ENCODE data around the gene FXYD4.
A peak's percentile ranks its signal among the peaks of the same experiment; 100 is the strongest.
"Not testable (repeated sequence)": the region's sequence is repeated elsewhere in the genome, so short reads cannot be mapped to it uniquely, and the experiment has no call there.

The FXYD4 gene, protein sequence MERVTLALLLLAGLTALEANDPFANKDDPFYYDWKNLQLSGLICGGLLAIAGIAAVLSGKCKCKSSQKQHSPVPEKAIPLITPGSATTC

DNA sequence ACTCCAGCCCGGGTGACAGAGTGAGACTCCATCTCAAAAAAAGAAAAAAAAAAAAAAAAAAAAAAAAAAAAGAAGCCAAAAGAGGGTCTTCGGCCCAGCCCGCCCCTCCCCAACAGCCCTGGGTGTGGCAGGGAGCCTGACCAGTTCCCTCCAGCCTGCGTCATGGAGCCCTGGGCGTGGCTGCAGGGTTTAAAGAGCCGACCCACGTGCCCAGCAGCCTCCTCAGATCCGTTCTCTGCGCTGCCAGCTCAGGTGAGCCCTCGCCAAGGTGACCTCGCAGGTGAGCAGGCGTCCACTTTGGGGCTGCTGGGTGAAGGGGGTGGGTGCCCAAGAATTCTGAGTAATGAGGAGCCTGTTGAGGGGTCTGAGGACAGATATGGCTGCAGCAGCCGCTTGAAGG, at the start of gene FXYD4:
Gene FXYD4, plus strand, starts transcription at position 219 of the 400 bp plus-strand sequence. CDS start 2,111 bp downstream, outside the sequence.
- no peak for DNase-seq (ENCODE audit: low spot score)

DNA sequence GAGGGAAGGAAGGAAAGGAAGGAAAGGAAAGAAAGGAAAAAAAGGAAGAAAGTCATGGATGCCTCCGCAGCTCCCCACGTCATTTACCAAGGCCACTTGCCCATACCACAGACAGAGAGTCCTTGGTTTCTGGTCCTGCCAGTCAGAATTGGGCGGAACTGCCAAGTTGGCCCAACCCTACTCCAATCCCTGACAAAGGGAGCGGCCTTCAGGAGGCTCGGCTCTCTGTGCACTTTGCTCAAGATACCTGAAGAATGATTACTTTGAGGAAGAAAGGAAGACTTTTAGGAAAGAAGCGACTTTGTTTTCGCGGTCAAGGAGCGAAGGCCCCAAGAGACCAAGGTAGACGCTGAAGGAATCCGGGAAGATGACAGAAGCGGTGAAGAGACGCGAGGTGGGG, 49.1 kb upstream of the FXYD4 start:
- peak; percentile 57 for DNase-seq (ENCODE audit: low spot score)

DNA sequence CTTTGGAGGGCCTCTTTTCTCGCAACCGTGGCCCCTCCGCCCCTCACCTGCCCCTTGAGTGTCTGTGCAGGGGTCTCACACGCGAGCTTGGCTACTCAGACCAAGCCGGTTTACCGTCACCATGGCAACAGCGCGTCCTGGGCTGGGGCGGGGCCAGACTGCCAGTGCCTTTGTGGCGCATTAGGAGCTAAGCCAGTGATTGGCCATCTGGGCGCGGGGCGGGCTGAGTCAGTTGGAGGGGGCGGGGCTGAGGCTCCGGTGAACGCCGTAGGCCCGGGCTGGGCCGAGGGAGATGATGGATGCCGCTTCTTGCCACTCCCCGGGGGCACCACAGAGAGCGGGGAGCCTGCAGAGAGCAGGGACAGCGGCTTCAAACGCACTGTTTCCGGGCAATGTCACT, 48.7 kb upstream of the FXYD4 start:
- peak; percentile 94 for DNase-seq (ENCODE audit: low spot score)

DNA sequence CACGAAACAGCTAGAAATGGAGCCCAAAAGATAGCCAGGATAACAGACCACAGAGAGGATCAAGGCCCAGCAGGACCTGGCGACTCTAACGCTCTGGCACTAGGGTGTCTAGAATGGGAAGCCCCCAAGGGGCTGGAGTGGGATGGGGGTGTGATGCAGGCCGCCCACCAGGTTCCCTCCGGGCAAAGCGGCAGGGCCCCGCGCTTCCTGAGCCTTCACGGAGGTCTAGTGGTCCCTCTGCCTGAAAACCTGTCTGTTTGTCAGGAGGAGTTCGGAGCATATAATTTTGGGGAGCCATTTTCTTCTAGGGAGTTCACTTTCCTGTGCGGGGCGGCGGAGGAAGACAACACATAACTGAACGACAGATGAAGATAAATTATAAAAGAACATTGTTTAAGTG, 48.2 kb upstream of the FXYD4 start:
- no peak for DNase-seq (ENCODE audit: low spot score)

DNA sequence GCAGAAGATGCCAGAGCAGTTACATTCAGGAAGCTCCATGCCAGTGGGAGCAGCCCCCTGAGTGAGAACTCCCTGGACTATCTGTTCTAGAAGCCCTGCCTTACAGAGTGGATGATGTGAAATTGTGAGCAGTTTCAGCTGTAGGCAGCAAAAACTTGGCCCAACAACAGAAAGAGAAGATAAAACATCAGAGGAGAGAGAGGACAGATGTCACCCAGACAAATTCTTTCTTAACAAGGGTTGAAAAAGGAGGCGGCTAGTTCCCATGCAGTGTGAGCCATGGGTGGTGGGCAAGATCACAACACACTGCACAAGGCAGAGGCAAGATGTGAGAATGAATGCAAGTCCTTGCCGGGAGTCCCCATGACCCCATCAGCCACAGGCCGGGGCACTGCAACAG, 46.6 kb upstream of the FXYD4 start:
- DNase-seq (ENCODE audit: low spot score) = no peak

DNA sequence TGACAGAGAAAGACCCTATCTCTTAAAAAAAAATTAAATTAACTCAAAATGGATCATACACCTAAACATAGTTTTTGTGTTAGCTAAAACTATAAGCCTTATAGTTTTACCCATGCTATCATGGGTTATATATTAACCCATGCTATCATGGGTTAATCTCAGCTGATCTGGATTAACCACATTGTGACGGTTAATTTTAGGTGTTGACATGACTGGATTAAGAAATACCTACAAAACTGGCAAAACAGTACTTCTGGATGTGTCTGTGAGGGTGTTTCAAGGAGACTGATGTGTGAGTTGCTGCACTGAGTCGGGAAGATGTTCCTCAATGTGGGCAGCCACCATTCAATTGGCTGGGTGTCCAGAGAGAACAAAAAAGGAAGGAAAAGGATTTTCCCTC, 44.3 kb upstream of the FXYD4 start:
- DNase-seq (ENCODE audit: low spot score) = no peak

DNA sequence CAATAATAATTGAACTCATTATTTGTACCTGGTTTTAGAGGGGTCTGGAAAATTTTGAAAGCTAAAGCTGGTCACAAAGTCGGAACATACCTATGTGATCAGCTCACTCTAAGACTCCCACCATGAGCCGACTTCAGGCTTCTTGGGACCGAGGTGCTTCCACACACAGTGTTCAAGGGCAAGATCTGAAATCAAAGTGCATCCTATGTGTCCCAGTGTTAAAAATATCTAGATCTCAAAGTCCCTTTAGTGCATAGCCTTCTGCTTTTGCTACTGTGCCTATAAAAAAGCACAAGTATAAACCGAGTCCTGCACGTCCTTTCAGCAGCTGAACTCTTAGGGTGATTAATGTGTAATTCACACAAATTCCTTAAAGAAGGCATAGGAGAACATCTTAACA, 43.5 kb upstream of the FXYD4 start:
- no peak for DNase-seq (ENCODE audit: low spot score)

DNA sequence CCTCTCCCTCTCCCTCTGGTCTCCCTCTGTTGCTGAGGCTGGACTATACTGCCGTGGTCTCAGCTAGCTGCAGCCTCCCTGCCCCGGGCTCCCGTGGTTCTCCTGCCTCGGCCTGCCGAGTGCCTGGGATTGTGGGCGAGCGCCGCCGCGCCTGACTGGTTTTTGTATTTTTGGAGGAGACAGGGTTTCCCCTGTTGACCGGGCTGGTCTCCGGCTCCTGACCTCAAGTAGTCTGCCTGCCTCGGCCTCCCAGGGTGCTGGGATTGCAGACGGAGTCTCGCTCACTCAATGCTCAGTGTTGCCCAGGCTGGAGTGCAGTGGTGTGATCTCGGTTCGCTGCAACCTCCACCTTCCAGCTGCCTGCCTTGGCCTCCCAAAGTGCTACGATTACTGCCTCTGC, 42.6 kb upstream of the FXYD4 start:
- not testable (repeated sequence) for DNase-seq (ENCODE audit: low spot score)

DNA sequence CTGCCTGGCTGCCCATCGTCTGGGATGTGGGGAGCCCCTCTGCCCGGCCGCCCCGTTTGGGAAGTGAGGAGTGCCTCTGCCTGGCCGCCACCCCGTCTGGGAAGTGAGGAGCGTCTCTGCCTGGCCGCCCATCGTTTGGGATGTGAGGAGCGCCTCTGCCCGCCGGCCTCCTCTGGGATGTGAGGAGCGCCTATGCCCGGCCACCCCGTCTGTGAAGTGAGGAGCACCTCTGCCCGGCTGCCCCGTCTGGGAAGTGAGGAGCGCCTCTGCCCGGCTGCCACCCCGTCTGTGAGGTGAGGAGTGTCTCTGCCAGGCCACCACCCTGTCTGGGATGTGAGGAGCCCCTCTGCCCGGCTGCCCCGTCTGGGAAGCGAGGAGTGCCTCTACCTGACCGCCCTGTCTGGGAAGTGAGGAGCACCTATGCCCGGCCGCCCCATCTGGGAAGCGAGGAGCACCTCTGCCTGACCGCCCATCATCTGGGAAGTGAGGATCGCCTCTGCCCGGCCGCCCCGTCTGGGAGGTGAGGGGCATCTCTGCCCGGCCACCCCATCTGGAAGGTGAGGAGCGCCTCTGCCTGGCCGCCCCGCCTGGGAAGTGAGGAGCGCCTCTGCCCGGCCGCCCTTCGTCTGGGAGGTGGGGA, 42.1 kb upstream of the FXYD4 start:
- DNase-seq (ENCODE audit: low spot score) = not testable (repeated sequence)

DNA sequence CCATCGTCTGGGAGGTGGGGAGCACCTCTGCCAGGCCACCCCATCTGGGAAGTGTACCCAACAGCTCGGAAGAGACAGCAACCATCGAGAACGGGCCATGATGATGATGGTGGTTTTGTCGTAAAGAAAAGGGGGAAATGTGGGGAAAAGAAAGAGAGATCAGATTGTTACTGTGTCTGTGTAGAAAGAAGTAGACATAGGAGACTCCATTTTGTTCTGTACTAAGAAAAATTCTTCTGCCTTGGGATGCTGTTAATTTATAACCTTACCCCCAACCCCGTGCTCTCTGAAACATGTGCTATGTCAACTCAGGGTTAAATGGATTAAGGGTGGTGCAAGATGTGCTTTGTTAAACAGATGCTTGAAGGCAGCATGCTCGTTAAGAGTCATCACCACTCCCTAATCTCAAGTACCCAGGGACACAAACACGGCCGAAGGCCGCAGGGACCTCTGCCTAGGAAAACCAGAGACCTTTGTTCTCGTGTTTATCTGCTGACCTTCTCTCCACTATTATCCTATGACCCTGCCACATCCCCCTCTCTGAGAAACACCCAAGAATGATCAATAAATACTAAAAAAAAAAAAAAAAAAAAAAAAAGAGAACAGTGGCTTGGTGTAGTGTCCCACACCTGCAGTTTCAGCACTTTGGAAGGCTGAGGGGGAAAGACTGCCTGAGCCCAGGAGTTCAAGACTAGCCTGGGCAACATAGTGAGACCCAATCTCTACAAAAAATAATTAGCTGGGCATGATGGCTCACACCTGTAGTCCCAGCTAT, 41.2 kb upstream of the FXYD4 start:
- not testable (repeated sequence) for DNase-seq (ENCODE audit: low spot score)

DNA sequence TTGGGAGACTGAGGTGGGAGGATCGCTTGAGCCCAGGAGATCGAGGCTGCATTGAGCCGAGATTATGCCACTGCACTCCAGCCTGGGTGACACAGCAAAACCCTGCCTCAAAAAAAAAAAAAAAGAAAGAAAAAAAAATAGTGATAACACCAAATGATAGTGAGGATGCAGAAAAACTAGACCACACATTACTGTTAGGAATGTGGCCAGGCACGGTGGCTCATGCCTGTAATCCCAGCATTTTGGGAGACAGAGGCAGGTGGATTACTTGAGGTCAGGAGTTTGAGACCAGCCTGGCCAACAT, 40.7 kb upstream of the FXYD4 start:
- DNase-seq (ENCODE audit: low spot score) = not testable (repeated sequence)

DNA sequence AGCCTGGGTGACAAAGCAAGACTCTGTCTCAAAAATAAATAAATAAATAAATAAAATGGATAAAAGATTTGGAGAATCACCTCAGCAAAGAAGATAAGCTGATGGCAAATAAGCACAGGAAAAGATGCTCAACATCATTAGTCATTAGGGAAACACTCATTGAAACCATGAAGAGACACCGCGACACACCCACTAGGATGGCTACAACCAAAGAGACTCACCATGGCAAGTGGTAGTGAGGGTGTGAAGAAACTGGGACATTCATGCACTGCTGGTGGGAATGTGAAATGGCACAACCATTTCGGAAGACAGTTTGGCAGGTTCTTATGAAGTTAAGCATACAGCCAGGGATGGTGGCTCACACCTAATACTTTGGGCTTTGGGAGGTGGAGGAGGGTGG, 37.8 kb upstream of the FXYD4 start:
- no peak for DNase-seq (ENCODE audit: low spot score)

DNA sequence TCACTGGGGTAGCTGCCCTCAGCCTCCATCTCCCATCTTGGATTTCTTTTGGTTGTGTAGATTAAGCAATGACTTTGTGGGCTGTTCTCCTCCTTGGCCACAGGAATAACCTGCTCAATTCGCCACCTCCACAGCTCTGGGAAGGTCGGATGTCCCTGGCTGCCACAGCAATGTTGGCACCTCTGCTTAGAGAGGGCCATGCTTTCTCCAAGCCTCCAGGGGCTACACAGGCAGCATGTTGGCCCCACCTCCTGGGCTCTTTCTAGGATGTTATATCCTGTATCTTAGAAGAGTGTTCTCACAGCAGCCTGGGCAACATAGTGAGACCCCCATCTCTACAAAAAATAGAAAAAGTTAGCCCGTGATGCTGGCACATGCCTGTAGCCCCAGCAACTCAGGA, 35.4 kb upstream of the FXYD4 start:
- no peak for DNase-seq (ENCODE audit: low spot score)

DNA sequence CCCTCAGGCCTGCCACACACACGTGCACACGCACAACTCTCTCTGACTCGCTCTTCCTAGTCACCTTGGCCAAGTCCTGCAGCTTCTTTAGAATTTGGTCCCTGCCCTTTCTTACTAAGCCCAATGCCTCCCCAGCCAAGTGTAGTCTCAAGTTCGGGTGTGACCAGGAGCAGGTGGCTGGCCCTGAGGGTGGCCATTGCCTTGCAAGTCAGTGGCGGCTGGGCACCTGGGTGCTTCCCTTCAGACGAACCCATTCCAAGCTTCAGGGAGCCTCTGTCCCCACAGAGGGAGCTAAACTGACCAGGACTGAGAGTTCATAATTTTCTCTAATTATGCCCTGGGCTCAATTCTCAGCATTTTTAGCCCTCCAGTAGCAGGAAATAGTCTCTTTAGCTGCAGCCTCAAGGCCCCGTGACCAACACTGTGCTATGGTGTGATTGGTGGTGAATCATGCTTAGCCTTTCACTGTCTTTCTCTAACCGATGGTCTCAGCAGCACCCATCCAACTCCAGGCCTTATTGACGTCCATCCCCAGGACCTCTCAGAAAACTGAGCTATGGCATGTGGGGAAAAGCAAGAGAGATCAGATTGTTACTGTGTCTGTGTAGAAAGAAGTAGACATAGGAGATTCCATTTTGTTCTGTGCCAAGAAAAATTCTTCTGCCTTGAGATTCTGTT, 34.7 kb upstream of the FXYD4 start:
- no peak for DNase-seq (ENCODE audit: low spot score)

DNA sequence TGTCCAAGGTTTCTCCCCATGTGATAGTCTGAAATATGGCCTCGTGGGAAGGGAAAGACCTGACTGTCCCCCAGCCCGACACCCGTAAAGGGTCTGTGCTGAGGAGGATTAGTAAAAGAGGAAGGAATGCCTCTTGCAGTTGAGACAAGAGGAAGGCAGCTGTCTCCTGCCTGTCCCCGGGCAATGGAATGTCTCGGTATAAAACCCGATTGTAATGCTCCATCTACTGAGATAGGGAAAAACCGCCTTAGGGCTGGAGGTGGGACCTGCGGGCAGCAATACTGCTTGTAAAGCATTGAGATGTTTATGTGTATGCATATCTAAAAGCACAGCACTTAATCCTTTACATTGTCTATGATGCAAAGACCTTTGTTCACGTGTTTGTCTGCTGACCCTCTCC, 33.9 kb upstream of the FXYD4 start:
- not testable (repeated sequence) for DNase-seq (ENCODE audit: low spot score)

DNA sequence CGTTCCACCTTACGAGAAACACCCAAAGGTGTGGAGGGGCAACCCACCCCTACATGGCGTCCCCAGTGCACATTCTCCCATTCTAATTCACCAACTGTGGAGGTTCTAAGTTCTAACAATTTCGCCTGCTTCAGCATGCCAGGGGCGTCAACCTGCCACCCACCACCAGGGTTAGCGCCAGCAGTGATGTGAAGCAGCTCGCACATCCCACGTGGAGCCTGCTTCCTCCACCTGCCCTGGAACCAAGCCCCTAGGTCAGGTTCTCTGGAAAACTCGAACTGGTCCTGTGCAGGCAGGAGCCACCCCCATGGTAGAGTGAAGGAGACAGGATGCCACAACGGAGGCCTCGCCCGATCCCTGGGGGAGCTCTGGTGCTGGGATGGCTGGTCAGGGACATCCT, 33.3 kb upstream of the FXYD4 start:
- DNase-seq (ENCODE audit: low spot score) = no peak

DNA sequence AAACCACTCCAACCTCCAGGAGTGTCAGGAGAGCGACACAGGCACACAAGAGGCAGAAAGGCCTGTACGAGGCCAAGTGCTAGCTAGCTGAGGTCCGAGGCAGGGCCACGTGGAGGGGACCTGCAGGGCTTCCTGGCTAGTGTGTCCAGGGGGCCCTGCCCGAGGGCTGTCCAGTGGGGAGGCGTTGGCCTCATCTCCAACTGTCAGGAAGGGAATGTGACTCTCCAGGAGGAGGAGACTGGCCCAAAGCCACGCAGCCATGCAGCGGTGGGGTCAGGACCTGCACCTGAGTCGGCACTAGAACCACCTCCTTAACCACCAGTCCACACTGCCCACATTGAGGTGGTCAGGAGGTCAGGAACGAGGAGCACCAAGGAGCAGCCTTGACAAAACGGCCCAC, 32.3 kb upstream of the FXYD4 start:
- DNase-seq (ENCODE audit: low spot score) = no peak

DNA sequence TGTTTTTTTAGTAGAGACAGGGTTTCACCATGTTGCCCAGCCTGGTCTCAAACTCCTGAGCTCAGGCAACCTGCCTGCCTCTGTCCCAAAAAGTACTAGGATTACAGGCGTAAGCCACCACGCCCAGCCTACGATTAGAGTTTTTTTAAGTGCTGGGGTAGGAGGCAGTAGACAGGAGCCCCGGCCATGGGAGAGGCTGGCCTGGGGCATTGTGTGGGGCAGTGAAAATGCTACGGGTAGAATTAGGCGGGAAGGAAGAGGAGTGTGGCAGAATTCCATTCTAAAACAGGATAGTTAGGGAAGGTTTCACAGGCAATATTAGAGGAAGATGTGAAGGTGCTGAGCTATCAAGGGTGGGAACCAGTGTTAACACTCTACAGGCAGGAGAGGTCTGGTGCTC, 31.3 kb upstream of the FXYD4 start:
- no peak for DNase-seq (ENCODE audit: low spot score)

DNA sequence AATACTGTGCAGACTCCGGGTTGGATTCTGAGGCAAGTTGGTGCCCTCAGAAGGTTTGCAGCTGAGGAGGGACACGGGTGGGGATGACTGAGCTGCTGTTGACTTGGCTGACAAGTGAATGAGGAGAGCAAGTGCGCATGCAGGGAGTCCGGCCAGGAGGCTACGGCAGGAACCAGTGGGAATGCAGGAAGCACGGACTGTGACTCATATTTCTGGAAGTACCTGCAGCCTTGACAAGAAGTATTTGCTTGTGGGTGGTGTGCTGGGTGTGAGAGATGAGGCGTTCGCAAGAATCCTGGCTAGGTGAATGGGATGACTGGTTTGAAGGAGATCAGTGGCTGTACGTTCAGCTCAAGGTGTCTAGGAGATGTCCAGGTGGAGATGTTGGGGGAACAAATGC, 30.8 kb upstream of the FXYD4 start:
- DNase-seq (ENCODE audit: low spot score) = no peak

DNA sequence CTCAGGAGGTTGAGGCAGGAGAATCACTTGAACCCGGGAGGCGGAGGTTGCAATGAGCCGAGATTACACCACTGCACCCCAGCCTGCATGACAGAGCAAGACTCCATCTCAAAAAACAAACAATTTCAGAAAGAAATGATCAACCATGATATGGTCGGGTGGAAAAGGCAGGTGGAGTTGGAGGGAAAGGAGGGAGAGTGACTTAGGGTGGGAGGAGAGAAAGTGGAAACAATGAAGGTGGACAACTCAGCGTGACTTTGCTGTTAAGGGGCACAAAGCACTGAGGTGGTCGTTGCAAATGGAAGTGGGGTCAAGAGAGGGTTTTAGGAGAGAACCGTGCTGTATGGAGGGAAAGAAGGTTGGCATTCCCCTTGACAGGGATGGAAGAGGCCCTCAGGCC, 30.0 kb upstream of the FXYD4 start:
- no peak for DNase-seq (ENCODE audit: low spot score)

DNA sequence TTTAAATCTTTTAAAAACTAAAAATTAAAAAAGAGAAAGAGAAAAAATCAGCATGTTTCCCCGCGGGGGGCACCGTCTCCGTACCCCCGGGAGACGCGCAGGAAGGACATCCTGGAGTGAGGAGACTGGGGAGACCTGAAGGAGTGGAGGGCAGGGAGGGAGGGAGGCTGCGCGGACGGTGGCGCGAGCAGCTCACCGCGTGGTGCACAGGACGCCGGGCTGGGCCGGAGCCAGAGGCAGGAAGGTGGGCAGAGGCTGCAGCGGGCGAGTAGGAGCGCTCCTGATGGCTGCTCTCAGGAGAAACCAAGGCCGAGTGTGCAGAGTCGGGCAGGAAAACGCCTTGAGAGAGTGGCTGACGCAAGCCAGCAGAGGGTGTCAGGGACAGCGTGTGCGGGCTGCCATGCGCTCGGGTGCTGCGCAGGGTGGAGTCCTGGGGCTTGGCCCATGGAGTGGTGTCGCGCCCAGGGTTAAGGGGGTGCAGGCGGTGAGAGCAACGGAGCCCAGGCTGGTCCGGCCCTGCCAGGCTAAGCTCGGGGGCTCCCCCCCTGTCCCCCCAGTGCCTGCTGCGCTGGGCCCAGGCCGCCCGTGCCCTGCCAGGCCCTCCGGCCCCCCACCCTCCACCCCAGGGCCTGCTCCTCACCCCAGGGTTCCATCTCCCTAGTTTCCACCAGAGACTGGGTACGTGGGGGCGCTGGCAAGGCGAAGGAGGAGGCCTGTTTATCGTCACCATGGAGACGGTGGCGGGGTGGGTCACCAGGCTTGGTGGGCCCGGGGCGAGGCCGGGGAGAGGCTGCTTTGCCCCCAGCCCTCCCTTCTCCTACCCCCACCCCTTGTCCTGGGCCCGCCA, 28.9 kb upstream of the FXYD4 start:
- DNase-seq (ENCODE audit: low spot score) = no peak

DNA sequence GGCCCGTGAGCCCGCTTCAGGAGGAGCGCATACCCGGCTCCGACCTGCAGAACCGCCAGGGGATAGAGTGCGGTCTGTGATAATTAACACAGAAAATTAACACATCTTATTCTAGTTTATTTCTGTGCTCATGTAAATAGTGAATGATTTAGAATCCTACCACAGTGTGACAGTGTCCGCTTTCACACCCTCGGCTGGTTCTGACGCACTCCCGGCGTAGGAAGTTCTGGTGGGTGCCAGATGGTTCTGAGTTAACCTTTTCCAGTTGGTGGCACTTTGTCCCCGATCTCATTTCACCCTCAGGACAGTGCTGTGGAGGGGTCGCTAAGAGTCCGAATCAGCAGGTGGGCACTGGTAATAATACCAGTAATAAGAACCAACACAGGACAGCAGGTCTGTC, 28.3 kb upstream of the FXYD4 start:
- DNase-seq (ENCODE audit: low spot score) = no peak

All from globus pallidus (tissue), 1 donor.